HG02973 (cell line): ENCODE results near the gene CHRNA4.

Experiments used
- ATAC-seq: cut with Tn5 transposase; IDR thresholded peaks from one replicate; pipeline ENCODE4 v1.9.1; 2021; ENCODE audit warnings: moderate library complexity; ENCODE audit not compliant: unreplicated experiment

CHRNA4 gene

DNA sequence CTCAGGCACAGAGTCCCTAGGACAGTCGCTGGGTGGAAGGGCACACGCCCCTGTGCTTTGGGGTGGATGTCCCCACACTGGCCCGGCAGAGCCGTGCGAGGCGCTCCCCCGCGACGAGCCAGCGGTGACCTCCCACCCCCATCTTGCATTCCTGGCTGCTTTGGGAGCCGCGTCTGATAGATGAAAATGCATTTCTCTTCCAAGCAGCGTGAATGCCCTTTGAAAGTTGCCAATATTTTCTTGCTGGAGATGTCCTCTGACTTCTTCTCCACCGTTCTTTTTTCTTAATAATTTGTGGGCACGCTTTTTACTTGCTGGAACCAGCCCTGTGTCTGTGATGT is 38.2 kb downstream of the CHRNA4 start:
- ATAC-seq, result no peak

DNA sequence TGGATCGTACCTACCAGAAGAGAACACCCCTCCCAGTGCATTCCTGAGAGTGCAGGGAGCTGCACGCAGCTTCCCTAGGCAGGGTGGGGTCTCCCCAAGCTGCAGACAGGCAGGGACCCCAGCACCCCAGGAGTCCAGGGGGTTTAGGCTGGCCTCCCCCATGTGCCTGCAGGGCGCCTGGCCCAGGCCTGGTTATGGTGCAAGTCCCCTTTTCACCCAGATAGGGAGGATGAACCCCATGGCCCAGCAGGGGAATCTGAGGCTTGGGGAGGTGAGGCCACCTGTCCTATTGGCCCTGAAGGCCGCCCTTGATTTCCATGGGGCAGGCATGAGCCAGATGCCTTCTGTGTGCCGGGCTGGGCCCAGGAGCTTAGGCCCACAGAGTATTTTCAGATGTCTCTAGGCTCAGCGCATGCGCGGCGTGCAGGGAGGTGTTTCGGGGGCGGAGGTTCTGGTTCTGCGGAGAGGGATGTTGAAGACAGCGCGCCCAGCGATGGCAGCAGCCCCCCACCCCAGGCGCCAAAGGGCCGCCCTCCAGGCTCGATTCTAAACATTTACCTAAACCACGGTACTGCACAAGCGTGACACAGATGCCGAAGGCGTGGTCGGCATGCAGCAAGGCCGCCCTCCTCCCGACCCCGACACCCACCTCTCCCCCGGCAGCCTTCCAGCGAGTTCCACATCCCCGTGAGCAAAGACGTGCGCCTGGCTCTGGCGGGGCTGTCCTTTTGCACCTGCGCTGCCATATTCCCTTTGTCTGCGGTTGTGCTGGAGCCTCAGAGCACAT is 38.8 kb downstream of the CHRNA4 start:
- no peak for ATAC-seq

- ATAC-seq, result no peak
These were observed 39.9 kb downstream of the CHRNA4 start for GRCh38 chr20:63321148-63321831.

DNA sequence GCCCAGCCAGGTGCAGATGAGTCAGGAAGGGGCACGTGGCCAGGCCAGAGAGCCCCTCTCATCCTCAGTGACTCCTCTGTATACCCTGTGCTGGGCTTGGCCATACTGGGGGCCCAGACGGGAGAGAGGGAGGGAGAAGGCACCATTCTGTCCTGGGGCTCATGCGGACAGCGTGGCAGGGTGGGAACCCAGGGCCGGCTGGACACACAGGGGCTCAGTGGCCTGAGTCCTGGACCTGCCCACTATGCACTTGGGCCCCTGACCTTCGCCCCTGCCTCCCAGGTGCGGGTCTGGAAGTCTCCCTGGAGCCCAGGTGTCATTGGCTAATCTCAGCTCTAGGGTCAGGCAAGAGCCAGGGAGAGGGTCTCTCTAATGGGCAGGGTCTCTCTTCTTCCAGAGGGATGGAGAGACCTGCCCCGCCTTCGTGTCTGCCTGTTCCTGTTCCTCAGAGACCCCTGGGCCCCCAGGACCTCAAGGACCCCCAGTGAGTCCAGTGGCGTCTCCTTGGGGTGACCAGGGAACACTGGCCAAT is 40.5 kb downstream of the CHRNA4 start:
- ATAC-seq, result no peak

GRCh38 chr20:63320041-63320511 is 41.1 kb downstream of the CHRNA4 start:
- no peak for ATAC-seq

GRCh38 chr20:63319164-63320040 is 41.7 kb downstream of the CHRNA4 start:
- no peak for ATAC-seq

DNA sequence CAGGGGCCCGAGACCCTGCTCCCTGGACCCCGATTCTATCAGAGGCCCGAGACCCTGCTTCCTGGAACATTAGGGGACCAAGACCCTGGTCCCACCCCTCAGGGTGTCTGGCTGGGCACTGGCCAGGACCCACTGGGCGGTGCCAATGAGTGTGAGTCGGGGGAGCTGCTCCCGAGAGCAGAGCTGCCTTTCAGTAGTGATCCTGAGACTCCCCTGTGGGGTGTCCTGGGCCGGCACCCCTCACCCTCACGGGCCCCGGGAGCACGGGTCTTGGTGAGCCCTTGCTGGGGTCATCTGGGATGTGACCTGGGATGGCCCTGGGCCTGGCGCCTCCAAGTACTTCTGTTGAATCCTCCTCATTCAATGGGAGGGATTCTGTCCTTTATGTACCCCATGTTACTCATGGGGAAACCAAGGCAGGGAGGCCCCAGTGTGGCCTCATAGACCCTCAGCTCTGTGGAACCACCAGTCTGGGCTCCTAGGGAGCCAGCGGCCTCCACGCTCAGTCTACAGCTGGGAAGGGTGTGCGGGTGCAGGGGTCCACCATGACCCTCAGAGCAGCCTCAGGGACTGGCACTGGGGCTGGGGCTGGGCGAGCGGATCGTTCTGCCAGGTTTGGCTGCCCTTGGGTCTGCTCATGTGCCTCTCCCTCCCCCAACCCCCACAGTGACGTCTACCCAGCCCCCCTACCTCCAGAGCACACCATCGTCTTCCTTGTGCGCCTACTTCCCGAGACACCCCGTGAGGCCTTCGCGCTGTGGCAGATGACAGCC is 42.6 kb downstream of the CHRNA4 start:
- ATAC-seq, result no peak

DNA sequence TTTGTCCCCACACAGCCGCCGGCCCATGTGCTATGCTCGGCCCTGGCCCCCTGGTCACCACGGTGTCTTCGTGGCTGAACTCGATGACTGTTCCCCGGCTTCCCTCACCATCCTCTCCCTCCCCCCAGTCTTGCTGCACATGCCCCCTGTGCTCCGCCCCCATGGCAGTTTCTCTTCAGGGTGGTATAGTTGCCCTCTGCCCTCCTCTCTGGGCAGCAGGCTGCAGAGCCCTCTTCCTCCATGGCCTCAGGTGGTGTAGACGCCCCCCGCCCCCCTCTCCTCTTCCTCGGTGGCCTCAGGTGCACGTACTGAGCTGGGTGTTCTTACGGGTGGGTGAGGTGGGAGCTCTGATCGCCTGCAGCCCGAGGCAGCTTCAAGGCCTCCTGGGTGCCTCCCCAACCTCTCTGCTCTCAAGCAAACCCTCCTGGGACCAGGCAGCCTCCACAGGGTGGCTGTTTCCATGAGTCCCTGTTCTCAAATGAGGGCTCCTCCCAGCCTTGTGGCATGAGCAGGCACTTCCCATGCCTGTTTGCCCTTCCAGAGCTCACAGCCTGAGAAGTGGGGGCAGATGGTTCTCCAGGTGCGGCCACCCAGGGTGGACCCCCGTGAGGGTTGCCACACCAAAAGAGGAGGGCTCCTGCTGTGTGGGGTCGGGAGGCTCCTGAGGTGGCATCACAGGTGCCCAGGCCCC is 43.4 kb downstream of the CHRNA4 start:
- no peak for ATAC-seq

DNA sequence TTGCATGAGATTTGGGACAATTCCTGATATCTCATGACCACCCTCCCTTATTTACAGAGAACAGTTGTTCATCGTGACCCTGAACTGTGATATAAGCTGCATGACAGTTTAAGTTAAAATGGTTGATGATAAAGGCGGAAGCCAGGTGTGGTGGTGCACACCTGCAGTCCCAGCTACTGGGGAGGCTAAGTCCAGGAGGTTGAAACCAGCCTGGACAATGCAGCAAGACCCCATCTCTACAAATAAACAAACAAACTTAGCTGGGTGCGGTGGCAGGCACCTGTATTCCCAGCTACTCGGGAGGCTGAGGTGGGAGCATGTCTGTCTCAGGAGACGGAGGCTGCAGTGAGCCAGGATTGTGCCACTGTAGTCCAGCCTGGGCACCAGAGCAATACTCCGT is 44.1 kb downstream of the CHRNA4 start:
- no peak for ATAC-seq

- ATAC-seq, result no peak
These were observed 44.6 kb downstream of the CHRNA4 start for GRCh38 chr20:63316502-63316921.

DNA sequence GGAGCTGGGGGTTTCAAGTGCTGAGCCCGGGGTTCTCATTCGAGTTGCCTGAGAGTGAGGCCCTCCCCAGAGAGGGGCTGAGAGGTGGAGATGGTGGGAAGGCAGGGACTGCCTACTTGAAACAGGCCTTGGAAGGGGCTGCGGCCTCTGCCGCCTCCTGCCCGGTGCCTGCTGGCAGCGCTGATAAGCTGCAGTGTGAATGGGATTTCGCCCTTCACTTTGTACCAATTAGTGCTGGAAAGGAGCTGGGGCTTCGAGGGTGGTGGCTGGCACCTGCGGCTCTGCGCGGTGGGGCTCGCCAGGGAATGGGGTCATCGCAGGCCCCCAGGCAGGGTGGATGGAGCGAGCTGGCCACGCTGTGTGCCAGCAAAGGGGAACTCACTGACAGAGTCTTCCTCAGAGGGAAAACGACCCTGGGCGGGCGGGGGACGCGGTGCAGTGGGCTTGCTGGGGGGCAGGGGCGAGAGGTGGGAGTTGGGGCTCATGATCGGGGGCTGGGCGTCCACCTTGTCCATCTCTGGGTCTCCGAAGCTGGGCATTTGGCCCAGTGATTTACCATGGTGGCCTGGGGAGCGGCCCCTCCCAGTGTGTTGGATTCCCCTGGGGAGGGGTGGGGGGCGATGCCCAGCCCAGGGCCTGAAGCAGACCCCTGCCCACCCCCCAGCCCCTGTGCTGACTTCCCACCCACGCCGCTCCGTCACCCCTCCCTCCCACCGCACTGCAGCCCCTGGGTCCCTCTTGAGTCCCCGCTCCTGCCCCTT is 45.2 kb downstream of the CHRNA4 start:
- no peak for ATAC-seq

GRCh38 chr20:63315240-63315689 is 45.9 kb downstream of the CHRNA4 start:
- no peak for ATAC-seq

- ATAC-seq, result no peak
These were observed 46.4 kb downstream of the CHRNA4 start for GRCh38 chr20:63314566-63315239.

- ATAC-seq, result no peak
These were observed 47.1 kb downstream of the CHRNA4 start for GRCh38 chr20:63314015-63314471.

- ATAC-seq, result no peak
These were observed 47.7 kb downstream of the CHRNA4 start for GRCh38 chr20:63313349-63314014.

GRCh38 chr20:63312690-63313348 is 48.3 kb downstream of the CHRNA4 start:
- ATAC-seq, result no peak

GRCh38 chr20:63312273-63312672 is 48.9 kb downstream of the CHRNA4 start:
- no peak for ATAC-seq
